SK-N-SH treated with all-trans-retinoic acid at 6 μM for 48 hours (cell line): ENCODE data around the gene NAT16.

ENCODE experiments used
- ATAC-seq: fragments of 200-7000 bp; cut with Tn5 transposase; 3 replicates; pipeline ENCODE4 v1.9.1; 2020; ENCODE audit warnings: mild to moderate bottlenecking, moderate library complexity
- ARNTL ChIP-seq: fragments of 450-650 bp; formaldehyde crosslinking; IDR thresholded peaks from 2 replicates; pipeline ENCODE4 v1.5.0; 2020; ENCODE audit warnings: low read depth, mild to moderate bottlenecking, moderate library complexity, borderline replicate concordance
- BACH2 ChIP-seq: fragments of 250-450 bp; sonication (Bioruptor Pico); IDR thresholded peaks from 2 replicates; pipeline ENCODE4 v1.9.0; 2021; ENCODE audit warnings: mild to moderate bottlenecking, borderline replicate concordance
- CSDC2 ChIP-seq: fragments of 250-450 bp; sonication (Bioruptor Pico); IDR thresholded peaks from 2 replicates; pipeline ENCODE4 v1.5.0; 2020; ENCODE audit warnings: mild to moderate bottlenecking, moderate library complexity
- ESRRG ChIP-seq: fragments of 250-450 bp; sonication (Bioruptor Pico); IDR thresholded peaks from 2 replicates; pipeline ENCODE4 v1.6.1; 2021; ENCODE audit warnings: mild to moderate bottlenecking
- GLIS3 ChIP-seq: fragments of 250-450 bp; sonication (Bioruptor Pico); IDR thresholded peaks from 2 replicates; pipeline ENCODE4 v1.5.0; 2020; ENCODE audit warnings: mild to moderate bottlenecking, moderate library complexity
- ISL1 ChIP-seq: fragments of 250-450 bp; sonication (Bioruptor Pico); IDR thresholded peaks from 2 replicates; pipeline ENCODE4 v2.1.2; 2022; ENCODE audit warnings: mild to moderate bottlenecking, moderate library complexity
- OSR1 ChIP-seq: fragments of 250-450 bp; sonication (Bioruptor Pico); IDR thresholded peaks from 2 replicates; pipeline ENCODE4 v1.8.0; 2022; ENCODE audit warnings: moderate library complexity, mild to moderate bottlenecking, inconsistent platforms
- PPARA ChIP-seq: fragments of 250-450 bp; sonication (Bioruptor Pico); IDR thresholded peaks from 2 replicates; pipeline ENCODE4 v1.5.0; 2020; ENCODE audit warnings: mild to moderate bottlenecking, borderline replicate concordance
- RARB ChIP-seq: fragments of 250-450 bp; sonication (Bioruptor Pico); IDR thresholded peaks from 2 replicates; pipeline ENCODE4 v1.8.0; 2021; ENCODE audit warnings: mild to moderate bottlenecking, moderate library complexity
- SNAI2 ChIP-seq: fragments of 250-450 bp; sonication (Bioruptor Pico); IDR thresholded peaks from 2 replicates; pipeline ENCODE4 v1.5.0; 2020; ENCODE audit warnings: mild to moderate bottlenecking, moderate library complexity
- TCF4 ChIP-seq: fragments of 250-450 bp; sonication (Bioruptor Pico); IDR thresholded peaks from 2 replicates; pipeline ENCODE4 v1.8.0; 2021; ENCODE audit warnings: mild to moderate bottlenecking, moderate library complexity, borderline replicate concordance
- TOX ChIP-seq: fragments of 250-450 bp; sonication (Bioruptor Pico); IDR thresholded peaks from 2 replicates; pipeline ENCODE4 v1.8.0; 2021; ENCODE audit warnings: mild to moderate bottlenecking, moderate library complexity, borderline replicate concordance
- ZC3H10 ChIP-seq: fragments of 250-450 bp; sonication (Bioruptor Pico); IDR thresholded peaks from 2 replicates; pipeline ENCODE4 v1.5.1; 2021; ENCODE audit warnings: mild to moderate bottlenecking, moderate library complexity
- ZFP3 ChIP-seq: fragments of 250-450 bp; sonication (Bioruptor Pico); IDR thresholded peaks from 2 replicates; pipeline ENCODE4 v1.5.0; 2020; ENCODE audit warnings: mild to moderate bottlenecking, moderate library complexity
- ZFP30 ChIP-seq: fragments of 450-650 bp; formaldehyde crosslinking; IDR thresholded peaks from 2 replicates; pipeline ENCODE4 v1.5.0; 2022; ENCODE audit warnings: mild to moderate bottlenecking, moderate library complexity
- ZNF565 ChIP-seq: fragments of 450-650 bp; formaldehyde crosslinking; conservative IDR thresholded peaks from 2 replicates; pipeline ENCODE4 v1.5.0; 2020; ENCODE audit warnings: low read depth, mild to moderate bottlenecking, moderate library complexity
- ZNF70 ChIP-seq: fragments of 450-650 bp; formaldehyde crosslinking; IDR thresholded peaks from 2 replicates; pipeline ENCODE4 v1.5.0; 2020; ENCODE audit warnings: mild to moderate bottlenecking, moderate library complexity
- ZNF8 ChIP-seq: fragments of 450-650 bp; formaldehyde crosslinking; IDR thresholded peaks from 2 replicates; pipeline ENCODE4 v1.5.0; 2020; ENCODE audit warnings: mild to moderate bottlenecking, moderate library complexity
- TF ChIP-seq, protein P1 (sequence below): fragments of 250-450 bp; sonication (Bioruptor Pico); IDR thresholded peaks from 2 replicates; pipeline ENCODE4 v1.8.0; 2020; ENCODE audit warnings: mild to moderate bottlenecking, moderate library complexity, borderline replicate concordance
- TF ChIP-seq, protein P2 (sequence below): fragments of 250-450 bp; sonication (Bioruptor Pico); IDR thresholded peaks from 2 replicates; pipeline ENCODE4 v1.5.1; 2021; ENCODE audit warnings: mild to moderate bottlenecking, moderate library complexity
- TF ChIP-seq, protein P3 (sequence below): fragments of 250-450 bp; sonication (Bioruptor Pico); IDR thresholded peaks from 2 replicates; pipeline ENCODE4 v1.5.1; 2020; ENCODE audit warnings: low read depth, mild to moderate bottlenecking, moderate library complexity
- TF ChIP-seq, protein P4 (sequence below): fragments of 250-450 bp; sonication (Bioruptor Pico); IDR thresholded peaks from 2 replicates; pipeline ENCODE4 v1.8.0; 2021; ENCODE audit warnings: low read depth, mild to moderate bottlenecking, moderate library complexity, borderline replicate concordance
- TF ChIP-seq, protein P5 (sequence below): fragments of 250-450 bp; sonication (Bioruptor Pico); IDR thresholded peaks from 2 replicates; pipeline ENCODE4 v1.5.0; 2020; ENCODE audit warnings: mild to moderate bottlenecking, moderate library complexity

NAT16 gene

DNA sequence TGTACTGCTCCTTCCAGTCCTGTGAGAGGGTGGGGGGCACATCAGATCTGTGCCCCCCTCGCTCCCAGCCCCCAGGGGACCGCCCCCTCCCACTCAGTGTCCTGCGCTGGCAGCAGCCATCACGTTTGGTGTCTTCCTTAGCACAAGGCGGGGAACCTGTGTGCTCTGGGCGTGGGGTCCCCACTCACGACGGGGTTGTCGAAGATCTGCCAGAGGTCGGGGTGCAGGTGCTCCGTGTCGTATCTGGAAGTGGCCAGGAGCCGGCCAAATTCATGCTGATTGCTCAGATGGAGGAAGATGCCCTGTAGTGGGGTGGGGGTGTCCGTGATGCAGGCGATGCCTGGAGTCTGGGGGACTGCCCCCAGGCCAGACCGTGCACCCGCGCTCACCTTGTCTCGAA lies 30.1 kb upstream of the NAT16 start (continued):
- TF ChIP-seq, protein P1, sequence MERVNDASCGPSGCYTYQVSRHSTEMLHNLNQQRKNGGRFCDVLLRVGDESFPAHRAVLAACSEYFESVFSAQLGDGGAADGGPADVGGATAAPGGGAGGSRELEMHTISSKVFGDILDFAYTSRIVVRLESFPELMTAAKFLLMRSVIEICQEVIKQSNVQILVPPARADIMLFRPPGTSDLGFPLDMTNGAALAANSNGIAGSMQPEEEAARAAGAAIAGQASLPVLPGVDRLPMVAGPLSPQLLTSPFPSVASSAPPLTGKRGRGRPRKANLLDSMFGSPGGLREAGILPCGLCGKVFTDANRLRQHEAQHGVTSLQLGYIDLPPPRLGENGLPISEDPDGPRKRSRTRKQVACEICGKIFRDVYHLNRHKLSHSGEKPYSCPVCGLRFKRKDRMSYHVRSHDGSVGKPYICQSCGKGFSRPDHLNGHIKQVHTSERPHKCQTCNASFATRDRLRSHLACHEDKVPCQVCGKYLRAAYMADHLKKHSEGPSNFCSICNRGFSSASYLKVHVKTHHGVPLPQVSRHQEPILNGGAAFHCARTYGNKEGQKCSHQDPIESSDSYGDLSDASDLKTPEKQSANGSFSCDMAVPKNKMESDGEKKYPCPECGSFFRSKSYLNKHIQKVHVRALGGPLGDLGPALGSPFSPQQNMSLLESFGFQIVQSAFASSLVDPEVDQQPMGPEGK (CRISPR knock-in tag): no peak
- TF ChIP-seq ARNTL (CRISPR knock-in tag) (no peak), CSDC2 (CRISPR knock-in tag) (no peak)

DNA sequence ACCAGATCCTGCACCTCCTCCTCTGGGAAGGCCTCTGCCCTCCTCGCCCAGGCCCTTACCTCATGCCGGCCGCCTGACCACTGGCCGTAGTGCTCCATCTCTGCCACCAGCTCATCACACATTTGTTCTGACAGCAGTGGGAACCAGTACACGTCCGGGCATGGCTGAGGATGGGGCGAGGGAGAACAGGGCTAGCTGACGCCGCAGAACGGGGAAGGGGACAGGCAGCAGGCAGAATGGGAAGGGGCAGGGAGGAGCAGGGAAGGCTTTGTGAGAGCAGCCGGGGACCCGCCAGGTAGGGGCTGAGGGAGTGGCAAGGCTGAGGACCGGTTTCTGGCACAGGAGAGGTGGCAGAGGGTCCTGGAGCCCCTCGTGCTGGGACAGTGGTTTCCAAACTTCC lies 28.7 kb upstream of the NAT16 start:
- no peak for ATAC-seq
- no peak for TF ChIP-seq ZFP30
- TF ChIP-seq, protein P2, sequence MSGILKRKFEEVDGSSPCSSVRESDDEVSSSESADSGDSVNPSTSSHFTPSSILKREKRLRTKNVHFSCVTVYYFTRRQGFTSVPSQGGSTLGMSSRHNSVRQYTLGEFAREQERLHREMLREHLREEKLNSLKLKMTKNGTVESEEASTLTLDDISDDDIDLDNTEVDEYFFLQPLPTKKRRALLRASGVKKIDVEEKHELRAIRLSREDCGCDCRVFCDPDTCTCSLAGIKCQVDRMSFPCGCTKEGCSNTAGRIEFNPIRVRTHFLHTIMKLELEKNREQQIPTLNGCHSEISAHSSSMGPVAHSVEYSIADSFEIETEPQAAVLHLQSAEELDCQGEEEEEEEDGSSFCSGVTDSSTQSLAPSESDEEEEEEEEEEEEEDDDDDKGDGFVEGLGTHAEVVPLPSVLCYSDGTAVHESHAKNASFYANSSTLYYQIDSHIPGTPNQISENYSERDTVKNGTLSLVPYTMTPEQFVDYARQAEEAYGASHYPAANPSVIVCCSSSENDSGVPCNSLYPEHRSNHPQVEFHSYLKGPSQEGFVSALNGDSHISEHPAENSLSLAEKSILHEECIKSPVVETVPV (CRISPR knock-in tag): no peak
- TF ChIP-seq ZC3H10 (CRISPR knock-in tag): no peak
- no peak for TF ChIP-seq BACH2 (CRISPR knock-in tag)
- TF ChIP-seq, protein P3, sequence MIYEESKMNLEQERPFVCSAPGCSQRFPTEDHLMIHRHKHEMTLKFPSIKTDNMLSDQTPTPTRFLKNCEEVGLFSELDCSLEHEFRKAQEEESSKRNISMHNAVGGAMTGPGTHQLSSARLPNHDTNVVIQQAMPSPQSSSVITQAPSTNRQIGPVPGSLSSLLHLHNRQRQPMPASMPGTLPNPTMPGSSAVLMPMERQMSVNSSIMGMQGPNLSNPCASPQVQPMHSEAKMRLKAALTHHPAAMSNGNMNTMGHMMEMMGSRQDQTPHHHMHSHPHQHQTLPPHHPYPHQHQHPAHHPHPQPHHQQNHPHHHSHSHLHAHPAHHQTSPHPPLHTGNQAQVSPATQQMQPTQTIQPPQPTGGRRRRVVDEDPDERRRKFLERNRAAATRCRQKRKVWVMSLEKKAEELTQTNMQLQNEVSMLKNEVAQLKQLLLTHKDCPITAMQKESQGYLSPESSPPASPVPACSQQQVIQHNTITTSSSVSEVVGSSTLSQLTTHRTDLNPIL: no peak
- no peak for TF ChIP-seq TCF4 (CRISPR knock-in tag)
- TF ChIP-seq SNAI2 (CRISPR knock-in tag): no peak
- no peak for TF ChIP-seq PPARA (CRISPR knock-in tag)
- no peak for TF ChIP-seq TOX (CRISPR knock-in tag)
- TF ChIP-seq GLIS3 (CRISPR knock-in tag): no peak
- TF ChIP-seq OSR1: no peak
- TF ChIP-seq ESRRG (CRISPR knock-in tag): no peak
- TF ChIP-seq ARNTL (CRISPR knock-in tag): no peak
- TF ChIP-seq CSDC2 (CRISPR knock-in tag): no peak
- TF ChIP-seq ISL1: no peak
- no peak for TF ChIP-seq ZNF565 (CRISPR knock-in tag)
- TF ChIP-seq ZNF8 (CRISPR knock-in tag): no peak
- TF ChIP-seq, protein P4, sequence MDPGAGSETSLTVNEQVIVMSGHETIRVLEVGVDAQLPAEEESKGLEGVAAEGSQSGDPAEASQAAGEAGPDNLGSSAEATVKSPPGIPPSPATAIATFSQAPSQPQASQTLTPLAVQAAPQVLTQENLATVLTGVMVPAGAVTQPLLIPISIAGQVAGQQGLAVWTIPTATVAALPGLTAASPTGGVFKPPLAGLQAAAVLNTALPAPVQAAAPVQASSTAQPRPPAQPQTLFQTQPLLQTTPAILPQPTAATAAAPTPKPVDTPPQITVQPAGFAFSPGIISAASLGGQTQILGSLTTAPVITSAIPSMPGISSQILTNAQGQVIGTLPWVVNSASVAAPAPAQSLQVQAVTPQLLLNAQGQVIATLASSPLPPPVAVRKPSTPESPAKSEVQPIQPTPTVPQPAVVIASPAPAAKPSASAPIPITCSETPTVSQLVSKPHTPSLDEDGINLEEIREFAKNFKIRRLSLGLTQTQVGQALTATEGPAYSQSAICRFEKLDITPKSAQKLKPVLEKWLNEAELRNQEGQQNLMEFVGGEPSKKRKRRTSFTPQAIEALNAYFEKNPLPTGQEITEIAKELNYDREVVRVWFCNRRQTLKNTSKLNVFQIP (CRISPR knock-in tag): no peak

DNA sequence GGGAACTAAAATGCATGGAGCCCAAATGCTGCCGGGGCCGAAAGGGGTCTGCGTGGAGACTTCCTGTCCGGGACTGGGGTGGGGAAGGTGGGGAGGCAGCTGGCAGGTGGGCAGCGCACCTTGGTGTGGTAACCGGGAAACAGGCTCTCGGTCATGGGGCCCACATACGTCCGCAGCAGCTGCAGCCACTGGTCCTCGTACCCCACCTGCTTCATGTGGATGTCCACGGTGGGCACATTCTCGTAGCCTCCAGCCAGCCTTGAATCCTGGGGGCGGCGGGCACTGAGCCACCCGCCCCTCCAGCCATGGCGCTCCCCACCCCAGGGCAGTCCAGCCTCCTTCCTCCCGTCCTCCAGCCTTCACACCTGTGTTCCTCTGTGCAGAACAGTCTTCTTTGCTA lies 27.4 kb upstream of the NAT16 start:
- TF ChIP-seq PPARA (CRISPR knock-in tag) (no peak), ARNTL (CRISPR knock-in tag) (no peak), TCF4 (CRISPR knock-in tag) (no peak), ZFP3 (CRISPR knock-in tag) (no peak), RARB (CRISPR knock-in tag) (no peak), ZNF70 (no peak), ZFP30 (no peak), ZNF565 (CRISPR knock-in tag) (no peak), CSDC2 (CRISPR knock-in tag) (no peak), OSR1 (no peak), ZNF8 (CRISPR knock-in tag) (no peak), SNAI2 (CRISPR knock-in tag) (no peak), ISL1 (no peak)
- TF ChIP-seq, protein P2 (CRISPR knock-in tag): no peak
- TF ChIP-seq, protein P5, sequence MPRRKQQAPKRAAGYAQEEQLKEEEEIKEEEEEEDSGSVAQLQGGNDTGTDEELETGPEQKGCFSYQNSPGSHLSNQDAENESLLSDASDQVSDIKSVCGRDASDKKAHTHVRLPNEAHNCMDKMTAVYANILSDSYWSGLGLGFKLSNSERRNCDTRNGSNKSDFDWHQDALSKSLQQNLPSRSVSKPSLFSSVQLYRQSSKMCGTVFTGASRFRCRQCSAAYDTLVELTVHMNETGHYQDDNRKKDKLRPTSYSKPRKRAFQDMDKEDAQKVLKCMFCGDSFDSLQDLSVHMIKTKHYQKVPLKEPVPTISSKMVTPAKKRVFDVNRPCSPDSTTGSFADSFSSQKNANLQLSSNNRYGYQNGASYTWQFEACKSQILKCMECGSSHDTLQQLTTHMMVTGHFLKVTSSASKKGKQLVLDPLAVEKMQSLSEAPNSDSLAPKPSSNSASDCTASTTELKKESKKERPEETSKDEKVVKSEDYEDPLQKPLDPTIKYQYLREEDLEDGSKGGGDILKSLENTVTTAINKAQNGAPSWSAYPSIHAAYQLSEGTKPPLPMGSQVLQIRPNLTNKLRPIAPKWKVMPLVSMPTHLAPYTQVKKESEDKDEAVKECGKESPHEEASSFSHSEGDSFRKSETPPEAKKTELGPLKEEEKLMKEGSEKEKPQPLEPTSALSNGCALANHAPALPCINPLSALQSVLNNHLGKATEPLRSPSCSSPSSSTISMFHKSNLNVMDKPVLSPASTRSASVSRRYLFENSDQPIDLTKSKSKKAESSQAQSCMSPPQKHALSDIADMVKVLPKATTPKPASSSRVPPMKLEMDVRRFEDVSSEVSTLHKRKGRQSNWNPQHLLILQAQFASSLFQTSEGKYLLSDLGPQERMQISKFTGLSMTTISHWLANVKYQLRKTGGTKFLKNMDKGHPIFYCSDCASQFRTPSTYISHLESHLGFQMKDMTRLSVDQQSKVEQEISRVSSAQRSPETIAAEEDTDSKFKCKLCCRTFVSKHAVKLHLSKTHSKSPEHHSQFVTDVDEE (CRISPR knock-in tag): no peak
- TF ChIP-seq, protein P3: no peak
- TF ChIP-seq, protein P1 (CRISPR knock-in tag): no peak
- TF ChIP-seq, all 23 proteins: peak for 0
- ATAC-seq: no peak
